WERI-Rb-1 (cell line): ENCODE results near the gene MKRN2.

Experiments
- DNase-seq: peaks from one replicate; pipeline ENCODE4 v3.0.0-alpha.2; 2020
- H3K27ac ChIP-seq: fragments of 250-450 bp; sonication (Bioruptor Pico); 2 replicates; pipeline ENCODE4 v1.5.1; 2020; ENCODE audit warnings: mild to moderate bottlenecking, moderate library complexity
- H3K27me3 ChIP-seq: fragments of 250-450 bp; sonication (Bioruptor Pico); 2 replicates; pipeline ENCODE4 v1.5.1; 2021; ENCODE audit warnings: mild to moderate bottlenecking, low read depth, moderate library complexity; ENCODE audit not compliant: insufficient read depth, severe bottlenecking
- H3K36me3 ChIP-seq: fragments of 250-450 bp; sonication (Bioruptor Pico); 2 replicates; pipeline ENCODE4 v1.5.1; 2020; ENCODE audit warnings: mild to moderate bottlenecking, moderate library complexity
- H3K4me3 ChIP-seq: 2 replicates; pipeline ENCODE4 v1.5.1; 2011; ENCODE audit warnings: low read depth, mild to moderate bottlenecking, control low read depth, low read length
- H3K9me3 ChIP-seq: fragments of 250-450 bp; sonication (Bioruptor Pico); 2 replicates; pipeline ENCODE4 v1.5.1; 2021; ENCODE audit warnings: mild to moderate bottlenecking, moderate library complexity; ENCODE audit not compliant: severe bottlenecking
- CTCF ChIP-seq: IDR thresholded peaks from 2 replicates; pipeline ENCODE4 v1.5.1; 2011; ENCODE audit warnings: low read depth, mild to moderate bottlenecking, control low read depth, inconsistent platforms, low read length

Gene MKRN2

GRCh38 chr3:12566976-12567375 is 10.1 kb downstream of the MKRN2 start:
- Histone ChIP-seq H3K4me3 (no peak overlapping the region), H3K36me3 (peaks cover 26% of the 10 kb centered on the region), H3K9me3 (peaks cover 2% of the 10 kb centered on the region), H3K27ac (no peak overlapping the region), H3K27me3 (no peaks in the 10 kb centered on the region)
- no peak for DNase-seq
- no peak for TF ChIP-seq CTCF

- Histone ChIP-seq H3K27ac (no peak overlapping the region), H3K27me3 (no peaks in the 10 kb centered on the region), H3K4me3 (no peak overlapping the region), H3K36me3 (peaks cover 42% of the 10 kb centered on the region), H3K9me3 (peaks cover 2% of the 10 kb centered on the region)
- DNase-seq = no peak
- no peak for TF ChIP-seq CTCF
Observed at GRCh38 chr3:12568747-12569146, 11.9 kb downstream of the MKRN2 start.

GRCh38 chr3:12569836-12570235 is 12.9 kb downstream of the MKRN2 start:
- H3K4me3 ChIP-seq = no peak overlapping the region
- peaks cover 53% of the 10 kb centered on the region for H3K36me3 ChIP-seq
- H3K9me3 ChIP-seq = peaks cover 2% of the 10 kb centered on the region
- H3K27me3 ChIP-seq = no peaks in the 10 kb centered on the region
- H3K27ac ChIP-seq = no peak overlapping the region
- no peak for TF ChIP-seq CTCF
- no peak for DNase-seq

GRCh38 chr3:12571986-12572385 is 15.1 kb downstream of the MKRN2 start:
- H3K9me3 ChIP-seq = no peaks in the 10 kb centered on the region
- H3K36me3 ChIP-seq = peaks cover 71% of the 10 kb centered on the region
- no peak overlapping the region for H3K4me3 ChIP-seq
- H3K27ac ChIP-seq = no peak overlapping the region
- TF ChIP-seq CTCF = no peak
- no peak for DNase-seq
- no peaks in the 10 kb centered on the region for H3K27me3 ChIP-seq

- H3K9me3 ChIP-seq = no peaks in the 10 kb centered on the region
- H3K27me3 ChIP-seq = no peaks in the 10 kb centered on the region
- no peak for TF ChIP-seq CTCF
- no peak overlapping the region for H3K27ac ChIP-seq
- peaks cover 83% of the 10 kb centered on the region for H3K36me3 ChIP-seq
- no peak for DNase-seq
- no peak overlapping the region for H3K4me3 ChIP-seq
Observed at GRCh38 chr3:12574131-12574530, 17.2 kb downstream of the MKRN2 start.

- no peak overlapping the region for H3K27ac ChIP-seq
- H3K27me3 ChIP-seq = no peaks in the 10 kb centered on the region
- H3K4me3 ChIP-seq = no peak overlapping the region
- DNase-seq = no peak
- H3K9me3 ChIP-seq = no peaks in the 10 kb centered on the region
- TF ChIP-seq CTCF = no peak
- peaks cover 85% of the 10 kb centered on the region for H3K36me3 ChIP-seq
Observed at GRCh38 chr3:12574661-12575060, 17.8 kb downstream of the MKRN2 start.
